Loucy (cell line): Measurements from ENCODE around the gene TECTB.

Experiments
- H2AFZ ChIP-seq: fragments of 200-600 bp; sonication (generic); 2 replicates; pipeline ENCODE4 v1.6.0; 2016; ENCODE audit warnings: antibody characterized with exemption, mild to moderate bottlenecking, low read length, moderate library complexity
- H3F3A ChIP-seq: fragments of 200-600 bp; 2 replicates; pipeline ENCODE4 v1.6.0; 2016; ENCODE audit warnings: antibody characterized with exemption, low read depth, mild to moderate bottlenecking
- H3K27me3 ChIP-seq: fragments of 200-600 bp; sonication (generic); 2 replicates; pipeline ENCODE4 v1.6.1; 2014; ENCODE audit warnings: low read length, mild to moderate bottlenecking; ENCODE audit not compliant: insufficient read depth, poor library complexity, severe bottlenecking
- H3K36me3 ChIP-seq: fragments of 200-600 bp; sonication (generic); 2 replicates; pipeline ENCODE4 v1.6.1; 2016; ENCODE audit warnings: low read length; ENCODE audit not compliant: insufficient read depth
- H3K4me1 ChIP-seq: fragments of 200-600 bp; sonication (generic); 2 replicates; pipeline ENCODE4 v1.5.1; 2014; ENCODE audit warnings: low read length, mild to moderate bottlenecking; ENCODE audit not compliant: insufficient read depth, poor library complexity, severe bottlenecking
- H3K4me2 ChIP-seq: fragments of 200-600 bp; sonication (generic); 2 replicates; pipeline ENCODE4 v1.6.0; 2014; ENCODE audit warnings: antibody characterized with exemption, low read length, low read depth, mild to moderate bottlenecking; ENCODE audit not compliant: poor library complexity, severe bottlenecking
- H3K4me3 ChIP-seq: fragments of 200-600 bp; sonication (generic); 2 replicates; pipeline ENCODE4 v1.5.1; 2014; ENCODE audit warnings: low read length, mild to moderate bottlenecking, mixed read lengths; ENCODE audit not compliant: poor library complexity, severe bottlenecking
- H3K79me2 ChIP-seq: fragments of 200-600 bp; sonication (generic); 2 replicates; pipeline ENCODE4 v1.6.1; 2014; ENCODE audit warnings: low read length; ENCODE audit not compliant: insufficient read depth
- H3K9ac ChIP-seq: fragments of 200-600 bp; sonication (generic); 2 replicates; pipeline ENCODE4 v1.6.0; 2014; ENCODE audit warnings: mild to moderate bottlenecking, low read depth, low read length, moderate library complexity; ENCODE audit not compliant: poor library complexity, severe bottlenecking
- H3K9me2 ChIP-seq: fragments of 200-600 bp; sonication (generic); replicated peaks from 2 replicates; pipeline ENCODE4 v1.6.1; 2016; ENCODE audit warnings: low read depth, low read length, mixed read lengths
- H3K9me3 ChIP-seq: fragments of 200-600 bp; sonication (generic); 2 replicates; pipeline ENCODE4 v1.6.1; 2014; ENCODE audit warnings: mild to moderate bottlenecking, antibody characterized with exemption, low read length, low read depth; ENCODE audit not compliant: insufficient read depth
- H4K20me1 ChIP-seq: fragments of 200-600 bp; sonication (generic); 2 replicates; pipeline ENCODE4 v1.6.0; 2014; ENCODE audit warnings: antibody characterized with exemption, low read length, mild to moderate bottlenecking; ENCODE audit not compliant: insufficient read depth, poor library complexity, severe bottlenecking
- CTCF ChIP-seq: fragments of 200-600 bp; sonication (generic); conservative IDR thresholded peaks from 2 replicates; pipeline ENCODE4 v1.5.1; 2014; ENCODE audit warnings: mild to moderate bottlenecking, antibody characterized with exemption, low read length
- EZH2phosphoT487 ChIP-seq: fragments of 200-600 bp; IDR thresholded peaks from 2 replicates; pipeline ENCODE4 v1.6.1; 2018; ENCODE audit warnings: antibody characterized with exemption, mild to moderate bottlenecking, moderate library complexity, borderline replicate concordance

Gene TECTB

GRCh38 chr10:112330162-112330561 lies 47.0 kb downstream of the TECTB start:
- no peak overlapping the region for H2AFZ ChIP-seq
- no peaks in the 10 kb centered on the region for H3K36me3 ChIP-seq
- no peaks in the 10 kb centered on the region for H3K9me3 ChIP-seq
- H3K4me1 ChIP-seq: no peaks in the 10 kb centered on the region
- no peak for TF ChIP-seq EZH2phosphoT487
- no peak for TF ChIP-seq CTCF
- no peaks in the 10 kb centered on the region for H3F3A ChIP-seq
- no peaks in the 10 kb centered on the region for H3K27me3 ChIP-seq
- H3K4me3 ChIP-seq: no peak overlapping the region
- H3K9ac ChIP-seq: no peak overlapping the region
- no peaks in the 10 kb centered on the region for H3K79me2 ChIP-seq
- no peaks in the 10 kb centered on the region for H3K9me2 ChIP-seq
- H4K20me1 ChIP-seq: no peaks in the 10 kb centered on the region
- H3K4me2 ChIP-seq: no peak overlapping the region

- H3K4me3 ChIP-seq: no peak overlapping the region
- no peaks in the 10 kb centered on the region for H3K79me2 ChIP-seq
- no peak for TF ChIP-seq CTCF
- TF ChIP-seq EZH2phosphoT487: no peak
- H3K36me3 ChIP-seq: no peaks in the 10 kb centered on the region
- H3K9me2 ChIP-seq: no peaks in the 10 kb centered on the region
- no peaks in the 10 kb centered on the region for H3F3A ChIP-seq
- no peaks in the 10 kb centered on the region for H4K20me1 ChIP-seq
- H3K4me1 ChIP-seq: no peaks in the 10 kb centered on the region
- H2AFZ ChIP-seq: no peak overlapping the region
- H3K27me3 ChIP-seq: no peaks in the 10 kb centered on the region
- H3K9ac ChIP-seq: no peak overlapping the region
- H3K4me2 ChIP-seq: no peak overlapping the region
- no peaks in the 10 kb centered on the region for H3K9me3 ChIP-seq
These were observed 47.5 kb downstream of the TECTB start for GRCh38 chr10:112330607-112331160.

GRCh38 chr10:112332022-112332421 lies 48.8 kb downstream of the TECTB start:
- H3K4me1 ChIP-seq: no peaks in the 10 kb centered on the region
- H3K4me2 ChIP-seq: no peak overlapping the region
- no peaks in the 10 kb centered on the region for H3K36me3 ChIP-seq
- no peaks in the 10 kb centered on the region for H3K27me3 ChIP-seq
- H3K9me2 ChIP-seq: no peaks in the 10 kb centered on the region
- no peak overlapping the region for H3K9ac ChIP-seq
- H3K4me3 ChIP-seq: no peak overlapping the region
- H3K9me3 ChIP-seq: no peaks in the 10 kb centered on the region
- H3F3A ChIP-seq: no peaks in the 10 kb centered on the region
- no peaks in the 10 kb centered on the region for H4K20me1 ChIP-seq
- TF ChIP-seq EZH2phosphoT487 (no peak), CTCF (no peak)
- H2AFZ ChIP-seq: no peak overlapping the region
- no peaks in the 10 kb centered on the region for H3K79me2 ChIP-seq
